HTR-8/SVneo (cell line): ENCODE measurements around the gene SF3B6.
"Not testable (repeated sequence)": the region's sequence is repeated elsewhere in the genome, so short reads cannot be mapped to it uniquely, and the experiment has no call there.

ENCODE experiments used
- DNase-seq: peaks from one replicate; pipeline ENCODE4 v3.0.0; 2011; ENCODE audit warnings: low spot score, mixed read lengths; ENCODE audit not compliant: insufficient read length
- FAIRE-seq: peaks from 2 replicates; lab custom pipeline; 2011; peaks lifted over from hg19 to GRCh38; lab: Jason Lieb, UNC

SF3B6 gene

GRCh38 chr2:24075915-24076848, at the start of gene SF3B6:
TSS of gene SF3B6 (minus strand) at chr2:24076326. CDS start at chr2:24076229, 97 bp downstream.
- FAIRE-seq, result peak; percentile 92
- peak; percentile 96 for DNase-seq

GRCh38 chr2:24123922-24124580, 47.9 kb upstream of the SF3B6 start:
- FAIRE-seq, result no peak
- DNase-seq, result no peak

GRCh38 chr2:24123195-24123921, 47.2 kb upstream of the SF3B6 start, which contains the start of the genes FAM228B and PFN4:
TSS of gene FAM228B (plus strand) at chr2:24123469. CDS start at chr2:24124362, 893 bp downstream.
TSS of gene PFN4 (minus strand) at chr2:24123334. CDS start at chr2:24122535, 799 bp downstream.
- FAIRE-seq (peak; percentile 69), DNase-seq (peak; percentile 92)

GRCh38 chr2:24122366-24123194, 46.5 kb upstream of the SF3B6 start:
- DNase-seq (peak; percentile 26), FAIRE-seq (peak; percentile 23)

- DNase-seq, result no peak
- FAIRE-seq, result no peak
These were observed 45.3 kb upstream of the SF3B6 start for GRCh38 chr2:24121469-24121868.

- DNase-seq (no peak), FAIRE-seq (no peak)
These were observed 44.9 kb upstream of the SF3B6 start for GRCh38 chr2:24121066-24121465.

GRCh38 chr2:24117902-24118301, 41.8 kb upstream of the SF3B6 start:
- FAIRE-seq (no peak), DNase-seq (no peak)

- FAIRE-seq (peak; percentile 64), DNase-seq (peak; percentile 33)
These were observed 38.9 kb upstream of the SF3B6 start for GRCh38 chr2:24115057-24115456.

GRCh38 chr2:24111407-24111901, 35.3 kb upstream of the SF3B6 start:
- DNase-seq, result peak; percentile 11
- FAIRE-seq, result peak; percentile 36

GRCh38 chr2:24110660-24111303, 34.7 kb upstream of the SF3B6 start:
- DNase-seq, result no peak
- no peak for FAIRE-seq

- not testable (repeated sequence) for DNase-seq, FAIRE-seq
These were observed 33.3 kb upstream of the SF3B6 start for GRCh38 chr2:24109431-24109830.

- no peak for DNase-seq
- no peak for FAIRE-seq
These were observed 31.2 kb upstream of the SF3B6 start for GRCh38 chr2:24107336-24107735.

GRCh38 chr2:24106786-24107185, 30.7 kb upstream of the SF3B6 start:
- no peak for FAIRE-seq
- DNase-seq, result no peak

- FAIRE-seq (no peak), DNase-seq (no peak)
These were observed 29.7 kb upstream of the SF3B6 start for GRCh38 chr2:24105816-24106215.

GRCh38 chr2:24104906-24105305, 28.8 kb upstream of the SF3B6 start:
- FAIRE-seq, result no peak
- DNase-seq, result no peak

GRCh38 chr2:24104110-24104650, 28.1 kb upstream of the SF3B6 start:
- no peak for DNase-seq
- FAIRE-seq, result no peak

GRCh38 chr2:24102677-24103076, 26.6 kb upstream of the SF3B6 start:
- no peak for DNase-seq
- no peak for FAIRE-seq

GRCh38 chr2:24101992-24102391, 25.9 kb upstream of the SF3B6 start:
- DNase-seq (no peak), FAIRE-seq (no peak)

- not testable (repeated sequence) for FAIRE-seq
These were observed 24.6 kb upstream of the SF3B6 start for GRCh38 chr2:24100732-24101131.

More at GRCh38 chr2:24100732-24101131, 24.6 kb upstream of the SF3B6 start:
- not testable (repeated sequence) for DNase-seq
